Activated T-cell treated with anti-CD3 and anti-CD28 coated beads, Interleukin-2, amount 50 U/mL, for 1 hour (primary cell): ENCODE results near the gene SLC18A2.

Experiments
- DNase-seq: peaks from one replicate; pipeline ENCODE4 v3.0.0-alpha.2; 2020

The SLC18A2 gene

DNA sequence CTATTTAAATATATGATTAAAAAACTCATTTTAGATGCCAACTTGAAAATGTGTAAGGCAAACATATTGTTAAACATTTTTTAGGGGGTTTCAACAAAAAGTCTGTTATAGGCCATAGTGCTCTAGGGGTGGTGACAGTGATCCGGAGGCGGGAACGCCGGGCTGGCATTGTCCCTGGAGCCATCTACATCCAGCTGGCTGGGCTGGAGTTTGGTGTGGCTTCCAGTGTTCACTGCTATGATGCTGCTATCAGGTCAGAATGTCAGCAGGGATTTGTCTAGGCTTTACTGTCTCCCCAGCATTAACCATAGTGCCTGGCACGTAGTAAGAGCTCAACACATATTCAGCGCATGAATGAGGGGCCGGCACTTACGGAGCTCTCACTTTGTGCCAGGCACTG lies 1.9 kb upstream of the SLC18A2 start:
- no peak for DNase-seq

DNA sequence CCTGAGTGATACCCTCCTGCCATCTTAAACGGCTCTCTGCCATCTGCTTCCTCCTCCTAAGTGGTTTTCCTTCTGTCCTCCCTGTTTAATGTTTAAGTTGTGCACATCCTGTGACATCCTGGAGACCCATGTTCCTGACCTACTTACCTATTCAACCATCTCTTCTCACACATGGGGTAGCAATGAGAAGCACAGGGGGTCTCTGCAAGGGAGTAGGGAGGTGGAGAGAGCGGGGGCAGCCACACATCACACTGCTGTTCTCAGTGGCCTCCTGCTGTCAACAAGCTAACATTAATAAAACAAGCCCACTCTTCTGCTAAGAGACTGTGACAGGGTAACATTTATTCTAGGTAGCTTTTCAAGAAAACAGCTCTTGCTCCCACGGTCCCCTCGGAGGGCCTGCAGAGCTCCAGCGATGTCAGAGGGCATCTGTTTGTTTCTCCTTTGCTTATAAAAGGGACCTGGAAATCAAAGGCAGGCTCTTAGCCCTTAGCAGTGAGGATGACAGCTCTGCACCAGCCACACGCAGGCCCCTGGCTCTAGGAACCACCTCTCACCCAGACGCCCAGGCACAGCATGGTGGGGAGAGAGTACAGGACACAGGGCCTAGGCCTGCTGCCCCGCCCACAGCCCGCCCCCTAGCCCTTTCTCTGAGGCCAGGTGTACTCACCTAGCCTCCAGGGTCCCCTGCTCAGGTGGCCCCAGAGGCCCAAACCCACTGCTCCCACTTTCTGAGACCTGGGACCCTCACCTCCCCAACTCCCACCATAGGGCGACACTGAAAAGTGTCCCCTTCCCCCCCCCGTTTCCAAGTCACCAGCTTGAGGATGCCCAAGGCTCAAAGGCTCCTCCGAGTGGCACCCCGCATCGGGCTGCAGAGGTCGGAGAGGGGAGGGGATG lies 943 bp upstream of the SLC18A2 start:
- DNase-seq: no peak

DNA sequence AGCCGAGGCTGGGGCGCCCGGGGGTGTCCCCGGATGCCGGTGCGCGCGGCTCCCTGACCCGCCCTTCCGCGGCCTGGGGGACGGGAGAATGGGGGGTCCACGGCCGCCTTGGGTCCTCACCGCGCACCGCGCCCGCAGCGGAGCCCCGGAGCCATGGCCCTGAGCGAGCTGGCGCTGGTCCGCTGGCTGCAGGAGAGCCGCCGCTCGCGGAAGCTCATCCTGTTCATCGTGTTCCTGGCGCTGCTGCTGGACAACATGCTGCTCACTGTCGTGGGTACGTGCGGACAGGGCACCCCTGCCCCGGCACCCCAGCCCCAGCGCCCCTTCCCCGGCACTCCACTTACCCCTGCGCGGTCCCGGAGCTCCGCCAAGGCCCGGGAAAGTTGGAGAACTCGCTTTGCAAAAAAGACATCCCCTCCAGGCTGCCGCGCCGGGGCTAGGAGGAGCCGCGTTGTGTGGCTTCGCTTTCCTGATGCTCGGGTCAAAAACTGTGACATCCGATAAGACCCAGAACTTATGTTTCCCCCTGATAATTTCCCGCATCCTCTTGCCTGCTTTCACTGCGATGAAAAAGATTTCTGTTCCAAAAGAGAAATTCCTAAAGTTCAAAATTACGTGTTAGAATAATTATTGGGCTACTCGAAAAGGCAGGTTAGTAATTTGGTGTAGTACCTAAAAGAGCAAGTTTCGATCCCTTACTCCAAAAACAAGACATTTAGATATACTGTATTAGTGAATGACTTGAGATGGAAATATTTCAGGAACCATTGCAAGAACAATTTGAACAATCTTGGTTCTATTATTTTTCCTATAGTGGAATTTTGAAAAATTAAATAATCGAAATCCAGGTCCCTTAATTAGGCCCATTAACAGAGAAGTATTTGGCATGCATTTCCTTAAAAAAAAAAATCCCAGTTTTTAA lies 888 bp downstream of the SLC18A2 start:
- no peak for DNase-seq

DNA sequence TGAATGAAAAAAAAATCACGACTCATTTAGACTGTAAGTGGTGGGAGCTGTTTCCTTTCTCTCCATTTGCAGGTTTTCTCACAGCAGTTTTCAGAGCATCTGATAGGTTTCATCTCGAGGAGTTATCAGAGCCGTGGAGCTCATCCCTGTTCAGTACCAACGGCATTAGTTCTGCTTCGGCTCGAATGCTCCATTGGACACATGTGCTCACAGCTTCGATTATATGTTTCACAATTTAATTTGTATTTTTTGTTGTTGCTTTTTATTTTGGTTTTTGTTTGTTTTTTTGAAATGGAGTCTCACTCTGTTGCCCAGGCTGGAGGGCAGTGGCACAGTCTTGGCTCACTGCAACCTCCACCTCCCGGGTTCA lies 1.5 kb downstream of the SLC18A2 start:
- no peak for DNase-seq

DNA sequence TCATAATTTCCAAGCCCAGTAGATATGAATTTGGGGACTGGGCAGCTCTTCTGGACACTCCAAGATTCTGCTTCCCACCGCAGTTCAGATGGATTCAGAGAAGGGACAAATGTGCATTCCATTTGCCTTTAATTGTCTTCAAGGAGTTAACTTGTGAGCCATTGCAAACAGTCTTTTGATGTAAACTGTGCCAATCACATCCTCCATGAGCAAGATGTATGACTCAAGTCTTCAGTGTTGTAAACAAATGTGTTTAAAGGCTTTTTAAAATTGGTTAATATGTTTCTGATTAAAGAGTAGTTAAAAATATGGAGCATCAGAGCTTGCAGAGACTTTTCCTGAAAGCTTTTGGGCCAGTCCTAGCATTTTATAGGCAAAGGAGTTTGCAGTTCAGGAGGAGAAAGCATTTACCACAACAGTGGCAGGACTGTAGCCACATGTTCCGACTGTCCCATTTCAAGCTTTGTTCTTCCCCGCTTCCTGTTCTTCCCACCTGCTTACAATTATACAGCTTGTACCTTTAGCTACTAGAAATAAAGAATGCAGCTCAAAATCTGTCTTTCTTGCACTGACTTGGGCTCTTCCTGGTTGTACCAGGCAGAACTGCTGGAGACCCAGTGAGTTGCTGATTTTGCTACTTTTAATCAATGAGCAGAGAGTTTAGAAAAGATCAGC lies 6.2 kb downstream of the SLC18A2 start:
- no peak for DNase-seq

DNA sequence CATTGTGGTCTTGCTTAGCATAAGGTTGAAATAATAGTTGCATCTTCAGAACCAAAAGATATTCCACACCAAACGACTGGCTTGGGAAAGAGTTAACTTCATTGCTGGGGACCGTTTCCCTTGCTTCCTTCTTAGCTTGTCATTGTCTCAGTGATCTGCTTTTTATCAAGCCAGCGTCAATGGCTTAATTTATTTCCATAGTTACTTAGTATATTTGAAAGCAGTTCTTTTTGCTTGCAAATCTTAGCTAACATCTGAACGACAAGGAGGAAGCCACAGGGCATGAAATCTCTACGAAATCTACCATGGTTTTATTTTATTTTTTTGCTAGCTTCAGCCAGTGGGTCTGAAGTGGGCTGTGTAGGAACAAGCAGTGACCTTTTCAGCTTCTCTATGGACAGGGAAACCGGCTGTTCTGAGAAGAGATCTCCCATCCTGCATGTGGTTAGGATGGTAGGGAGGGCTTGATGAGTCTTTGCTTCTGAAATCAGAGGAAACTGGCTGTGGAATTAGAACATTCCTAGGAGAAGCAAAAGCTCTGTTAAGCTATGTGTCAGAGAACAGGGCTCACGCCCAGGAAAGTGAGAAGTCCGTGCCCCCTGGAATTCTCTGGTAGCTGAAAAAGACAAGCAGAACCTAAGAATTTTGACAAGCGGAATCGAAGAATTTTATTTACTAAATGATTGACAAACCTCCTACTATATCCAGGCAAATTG lies 8.0 kb downstream of the SLC18A2 start:
- no peak for DNase-seq

DNA sequence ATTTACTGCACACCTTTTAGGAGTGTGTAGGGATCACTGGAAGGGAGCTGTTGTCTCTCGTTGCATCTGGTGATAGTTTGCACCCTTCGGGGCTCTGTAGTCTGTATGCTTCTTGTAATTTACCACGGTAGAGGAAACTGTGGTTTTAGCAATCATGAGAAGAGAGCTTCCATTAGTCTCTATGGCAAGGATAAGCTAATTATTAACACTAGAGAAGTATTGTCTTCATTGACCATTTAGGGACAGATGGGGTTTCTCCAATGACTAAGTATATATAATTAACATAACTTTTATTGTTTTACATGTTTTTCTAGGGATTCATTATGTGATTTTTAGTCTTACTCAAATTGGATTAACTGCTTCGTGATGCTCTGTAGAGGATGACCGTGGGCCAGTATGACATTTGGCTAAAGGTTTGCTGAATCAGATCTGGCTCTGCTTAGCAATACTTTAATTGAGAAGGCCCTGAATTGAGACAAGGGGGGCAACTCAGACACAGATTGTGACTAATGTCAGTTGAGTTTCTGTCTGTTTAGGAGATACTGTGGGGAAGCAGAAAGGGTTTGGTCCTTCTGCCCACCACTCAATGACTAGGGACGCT lies 8.7 kb downstream of the SLC18A2 start:
- no peak for DNase-seq

DNA sequence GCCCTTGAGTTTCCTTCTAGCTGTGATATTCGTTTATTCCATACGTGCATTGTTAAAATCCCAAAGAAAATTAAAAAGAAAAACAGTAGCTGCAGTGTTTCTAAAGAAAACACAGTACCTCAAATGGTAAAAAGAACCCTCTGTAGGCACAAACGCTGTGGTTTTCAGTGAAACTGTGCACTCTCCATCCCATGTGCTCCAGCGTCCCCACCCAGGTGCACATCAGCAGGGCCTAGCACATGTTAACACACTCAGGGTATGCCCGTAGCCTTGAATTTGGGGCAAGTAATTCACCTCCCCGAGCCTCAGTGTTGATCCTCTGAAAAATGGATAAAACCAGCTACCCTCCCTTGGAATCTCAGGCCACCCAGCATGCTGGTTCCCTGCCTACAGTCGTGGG lies 9.5 kb downstream of the SLC18A2 start:
- DNase-seq: no peak

DNA sequence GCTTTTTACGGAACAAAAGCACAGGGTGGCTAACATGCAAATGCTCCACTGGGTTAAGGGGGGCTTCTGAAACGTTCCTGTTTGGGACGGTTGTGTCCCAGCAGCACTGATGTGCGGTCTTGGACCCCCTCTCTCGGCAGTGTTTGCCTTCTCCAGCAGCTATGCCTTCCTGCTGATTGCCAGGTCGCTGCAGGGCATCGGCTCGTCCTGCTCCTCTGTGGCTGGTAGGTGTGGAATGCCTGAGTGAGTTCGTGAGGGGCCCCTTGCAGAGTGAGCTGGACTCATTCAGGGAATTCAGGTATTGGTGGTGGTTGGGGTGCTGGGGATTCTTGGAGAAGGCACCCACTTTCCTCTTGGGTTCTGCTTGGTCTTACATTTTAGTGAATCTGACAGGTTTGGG lies 13.0 kb downstream of the SLC18A2 start:
- DNase-seq: no peak

DNA sequence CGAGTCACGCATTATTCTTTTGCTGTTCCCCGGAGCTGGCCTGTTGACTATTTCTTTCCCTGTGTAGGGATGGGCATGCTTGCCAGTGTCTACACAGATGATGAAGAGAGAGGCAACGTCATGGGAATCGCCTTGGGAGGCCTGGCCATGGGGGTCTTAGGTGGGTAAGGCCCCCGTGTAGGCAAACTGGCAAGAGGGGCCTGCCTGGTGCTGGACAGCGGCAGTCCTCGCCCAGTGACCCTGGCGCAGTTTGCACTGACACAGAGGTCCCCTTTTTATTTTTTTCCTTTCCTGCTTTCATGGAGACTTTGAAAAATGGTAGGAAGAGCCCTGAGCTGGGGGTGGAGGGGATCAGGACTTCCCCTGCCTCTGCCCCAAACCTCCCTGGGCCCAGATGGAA lies 13.4 kb downstream of the SLC18A2 start:
- no peak for DNase-seq

DNA sequence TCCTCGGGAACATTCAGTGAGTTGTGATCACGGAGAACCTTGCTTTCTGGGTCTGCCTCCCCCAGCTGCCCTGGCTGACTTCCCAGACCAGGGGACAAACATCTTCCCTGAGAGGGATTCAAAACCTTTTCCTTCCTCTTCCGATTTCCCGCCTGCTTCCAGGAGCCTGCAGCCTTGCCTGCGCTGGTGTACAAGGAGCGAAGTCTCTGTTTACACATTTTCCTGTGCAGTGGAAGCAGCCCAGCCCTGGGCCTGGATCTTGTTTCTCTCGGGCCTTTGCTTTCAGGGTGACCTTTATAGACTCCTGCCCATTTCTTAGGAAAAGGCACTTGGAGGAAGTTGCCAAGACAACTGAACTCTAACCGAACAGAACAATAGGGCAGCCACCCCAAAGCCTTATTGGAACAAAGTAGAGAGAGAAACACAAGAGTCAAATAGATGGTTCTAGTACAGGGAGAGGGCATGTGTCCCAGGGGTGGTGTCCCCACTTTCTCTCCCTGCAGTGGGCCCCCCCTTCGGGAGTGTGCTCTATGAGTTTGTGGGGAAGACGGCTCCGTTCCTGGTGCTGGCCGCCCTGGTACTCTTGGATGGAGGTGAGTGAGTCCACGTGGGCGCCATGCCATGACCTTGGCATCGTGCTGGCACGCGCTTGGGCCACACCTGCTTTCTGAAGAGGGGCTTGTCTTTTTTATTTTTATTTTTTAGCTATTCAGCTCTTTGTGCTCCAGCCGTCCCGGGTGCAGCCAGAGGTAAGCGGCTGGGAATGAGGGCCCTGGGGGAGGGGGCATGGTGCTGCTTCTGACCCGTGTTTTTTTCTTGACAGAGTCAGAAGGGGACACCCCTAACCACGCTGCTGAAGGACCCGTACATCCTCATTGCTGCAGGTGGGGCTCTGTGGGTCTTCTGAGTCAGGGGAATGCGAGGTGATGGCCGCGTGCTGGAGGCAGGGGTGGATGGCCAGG lies 14.1 kb downstream of the SLC18A2 start:
- no peak for DNase-seq

DNA sequence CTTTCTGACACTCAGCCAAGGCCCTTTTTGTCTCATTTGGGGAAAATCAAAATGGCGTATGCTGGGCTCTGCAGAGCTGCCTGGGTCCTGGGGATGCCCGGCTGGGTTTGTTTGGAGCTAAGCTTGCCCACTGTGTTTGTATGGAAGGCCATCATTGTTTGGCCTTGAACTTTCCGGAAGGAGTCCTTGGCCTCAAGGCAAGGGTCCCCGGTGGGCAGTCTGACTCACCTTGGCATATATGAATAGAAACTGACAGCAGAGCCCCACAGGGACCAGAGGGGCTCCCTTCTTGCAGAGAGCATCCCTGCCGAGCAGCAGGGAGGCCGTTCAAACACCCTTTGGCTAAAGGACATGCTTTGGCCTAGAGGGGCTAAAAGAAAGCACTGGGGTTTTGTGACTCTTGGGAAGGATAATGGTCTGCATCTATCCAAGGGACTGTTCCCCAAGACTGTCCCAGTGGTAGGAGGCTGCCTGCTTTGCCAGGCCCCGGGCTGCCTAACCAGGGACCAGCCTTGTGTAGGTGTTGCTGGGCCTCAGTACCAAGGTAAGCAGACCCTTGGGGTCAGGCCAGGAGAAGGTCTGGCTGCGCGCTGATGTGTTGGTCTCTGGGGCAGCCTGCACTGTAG lies 15.0 kb downstream of the SLC18A2 start:
- no peak for DNase-seq

DNA sequence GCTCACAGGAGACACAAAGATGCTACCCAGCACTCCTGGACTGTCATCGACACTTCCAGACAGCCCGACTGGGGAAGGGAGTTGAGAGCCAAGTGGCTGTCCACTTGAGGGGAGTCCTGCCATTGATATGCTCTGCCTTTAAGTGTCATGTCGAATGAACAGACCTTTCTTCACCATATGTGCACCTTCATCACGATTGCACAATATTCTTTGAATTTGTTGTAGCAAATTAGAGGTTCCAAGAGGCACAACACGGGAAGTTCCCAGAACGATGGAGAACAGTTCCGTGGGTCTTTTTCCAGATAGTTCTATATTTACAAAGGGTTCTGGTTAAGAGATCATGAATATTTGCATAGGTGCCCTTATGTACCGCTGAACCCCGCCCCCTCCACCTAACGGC lies 16.0 kb downstream of the SLC18A2 start:
- no peak for DNase-seq

DNA sequence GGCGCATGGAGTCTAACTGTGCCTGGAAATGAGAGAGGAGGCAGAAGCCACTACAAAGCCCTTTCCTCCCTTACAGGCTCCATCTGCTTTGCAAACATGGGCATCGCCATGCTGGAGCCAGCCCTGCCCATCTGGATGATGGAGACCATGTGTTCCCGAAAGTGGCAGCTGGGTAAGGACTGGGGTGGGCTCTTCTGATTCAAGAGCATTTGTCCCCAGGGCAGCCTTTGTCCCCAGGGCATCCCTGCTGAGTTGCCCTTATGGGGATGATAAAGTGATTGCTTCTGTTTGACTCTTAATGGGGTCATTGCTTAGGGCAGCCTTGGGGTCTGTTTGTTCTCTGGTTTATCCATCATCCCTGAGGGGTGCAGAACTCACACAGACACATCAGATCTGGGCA lies 16.8 kb downstream of the SLC18A2 start:
- no peak for DNase-seq

DNA sequence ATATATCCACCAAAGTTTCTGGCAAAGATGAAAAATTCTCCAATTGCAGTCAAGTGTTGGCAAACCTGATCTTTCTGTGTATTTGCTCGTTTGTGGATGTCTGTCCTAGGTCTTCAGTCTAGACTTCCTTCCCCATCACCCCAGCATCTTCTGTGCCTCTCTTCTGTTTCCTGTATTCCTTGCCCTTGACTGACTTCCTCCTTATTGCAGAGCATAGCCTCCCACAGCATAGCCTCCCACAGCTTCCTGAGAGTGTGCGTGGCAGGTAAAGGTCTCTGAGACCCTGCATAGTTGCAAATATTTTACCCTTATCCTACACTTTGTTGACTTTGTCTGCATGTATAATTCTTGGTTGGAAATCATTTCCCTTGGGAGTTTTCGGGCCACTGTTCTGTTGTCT lies 18.4 kb downstream of the SLC18A2 start:
- no peak for DNase-seq

DNA sequence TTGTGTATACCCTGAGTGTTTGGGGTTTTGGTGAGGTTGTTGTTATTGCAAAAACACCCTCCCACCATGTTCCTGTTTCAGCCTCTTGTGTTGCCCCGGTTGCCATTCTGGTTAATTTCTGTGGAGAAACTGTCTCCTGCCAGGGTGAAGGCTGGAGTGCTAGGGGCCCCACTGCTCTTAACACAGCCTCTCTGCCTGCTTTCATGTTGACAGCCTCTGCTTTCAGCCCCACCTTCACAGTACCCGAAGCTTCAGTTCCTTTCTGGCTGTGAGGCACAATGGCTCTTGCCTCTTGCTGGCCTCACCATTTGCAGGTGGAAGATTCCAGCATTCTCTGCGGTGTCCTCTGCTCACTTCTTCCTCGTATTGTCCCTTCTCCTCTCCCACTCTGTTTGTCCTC lies 19.2 kb downstream of the SLC18A2 start:
- DNase-seq: no peak

DNA sequence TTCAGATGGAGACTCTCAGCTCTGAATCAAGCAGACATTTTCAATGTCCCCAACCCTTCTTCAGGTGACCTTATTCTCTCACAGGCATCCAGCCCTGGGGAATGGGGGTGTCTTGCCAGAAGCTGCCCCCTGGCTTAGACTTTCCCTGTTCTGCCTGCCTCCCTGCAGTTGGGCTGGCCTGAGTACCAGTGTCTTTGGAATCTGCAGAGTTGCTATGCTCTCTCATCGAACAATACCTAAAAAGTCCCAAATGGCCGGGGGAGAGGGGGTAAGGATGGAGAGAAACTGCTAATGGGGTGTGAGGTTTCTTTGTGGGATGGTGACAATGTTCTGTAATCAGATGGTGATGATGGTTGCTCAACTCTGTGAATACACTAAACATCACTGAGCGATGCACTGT lies 20.6 kb downstream of the SLC18A2 start:
- DNase-seq: no peak

DNA sequence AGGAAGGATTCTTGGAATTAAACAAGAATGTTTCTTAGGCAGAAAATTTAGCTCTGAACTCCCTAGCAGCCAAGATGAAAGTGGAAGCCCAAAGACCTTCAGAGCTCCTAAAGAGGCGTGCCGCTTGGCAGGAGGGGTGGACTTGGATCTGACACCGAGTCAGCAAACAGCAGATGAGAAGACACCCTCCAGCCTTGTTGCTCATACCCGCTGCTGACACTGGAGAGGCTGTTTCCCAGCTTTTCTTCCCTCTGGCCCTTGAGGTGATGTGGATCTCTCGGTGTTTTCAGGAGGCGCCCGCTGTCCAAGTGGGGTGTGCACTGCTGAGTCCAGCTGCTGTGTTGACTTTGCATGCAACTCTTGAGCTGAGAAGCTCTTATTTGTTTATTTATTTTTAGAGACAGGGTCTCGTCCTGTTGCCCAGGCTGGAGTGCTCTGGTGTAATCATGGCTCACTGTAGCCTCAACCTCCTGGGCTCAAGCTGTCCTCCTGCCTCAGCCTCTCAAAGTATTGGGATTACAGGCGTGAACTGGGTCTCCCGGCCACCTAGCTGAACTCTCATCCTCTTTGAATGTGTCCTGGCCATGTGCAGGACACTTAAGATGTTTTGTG lies 21.5 kb downstream of the SLC18A2 start:
- no peak for DNase-seq

DNA sequence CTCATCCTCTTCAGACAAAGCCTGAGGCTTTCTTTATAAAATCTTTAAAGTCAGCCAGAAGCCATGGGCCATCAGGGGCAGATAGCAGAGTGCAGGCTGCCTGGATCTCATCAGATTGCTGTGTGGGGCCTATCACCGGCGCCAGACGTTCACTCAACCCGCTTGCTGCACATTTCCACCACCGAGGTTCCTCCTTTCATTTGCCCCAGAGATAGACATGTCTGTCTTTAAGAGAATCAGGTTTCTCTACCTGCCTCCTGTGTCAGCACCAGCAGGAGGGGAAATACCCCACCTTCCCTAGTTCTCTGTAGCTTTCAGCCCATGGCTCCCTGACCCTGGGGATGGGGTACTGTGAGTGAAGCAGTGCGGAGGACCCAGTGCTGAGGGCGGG lies 22.0 kb downstream of the SLC18A2 start:
- no peak for DNase-seq

DNA sequence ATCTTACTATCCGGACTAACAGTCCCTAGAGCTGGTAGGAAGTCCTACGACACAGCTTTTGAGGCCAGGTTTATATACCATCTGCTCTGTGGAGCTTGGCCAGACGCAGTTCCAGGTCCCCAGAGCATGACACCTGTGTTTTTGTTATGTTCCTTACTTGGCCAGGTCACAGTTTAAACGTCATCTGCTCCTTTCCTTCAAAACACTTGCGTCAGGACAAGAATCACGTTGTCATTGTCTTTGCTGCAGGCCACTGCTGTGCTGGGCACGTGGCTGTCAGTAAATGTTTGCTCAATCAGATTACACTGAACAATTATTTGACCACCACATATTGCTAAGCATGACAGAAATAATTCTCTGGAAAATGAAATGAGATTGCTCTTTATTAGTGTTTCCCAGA lies 23.9 kb downstream of the SLC18A2 start:
- no peak for DNase-seq
